ENCODE measurements around the gene FARS2. TPM values are rescaled to one million over a fixed set of nuclear protein-coding genes. Genes with fewer than 3 reads are reported as not detected.

The FARS2 gene
- total and polyA plus RNA-seq, 9 of the 15 experiments (the other 6 are each of a cell fraction or from before 2014, with no cell fraction given) = 16.5 to 62.2 (median 27.0) TPM

DNA sequence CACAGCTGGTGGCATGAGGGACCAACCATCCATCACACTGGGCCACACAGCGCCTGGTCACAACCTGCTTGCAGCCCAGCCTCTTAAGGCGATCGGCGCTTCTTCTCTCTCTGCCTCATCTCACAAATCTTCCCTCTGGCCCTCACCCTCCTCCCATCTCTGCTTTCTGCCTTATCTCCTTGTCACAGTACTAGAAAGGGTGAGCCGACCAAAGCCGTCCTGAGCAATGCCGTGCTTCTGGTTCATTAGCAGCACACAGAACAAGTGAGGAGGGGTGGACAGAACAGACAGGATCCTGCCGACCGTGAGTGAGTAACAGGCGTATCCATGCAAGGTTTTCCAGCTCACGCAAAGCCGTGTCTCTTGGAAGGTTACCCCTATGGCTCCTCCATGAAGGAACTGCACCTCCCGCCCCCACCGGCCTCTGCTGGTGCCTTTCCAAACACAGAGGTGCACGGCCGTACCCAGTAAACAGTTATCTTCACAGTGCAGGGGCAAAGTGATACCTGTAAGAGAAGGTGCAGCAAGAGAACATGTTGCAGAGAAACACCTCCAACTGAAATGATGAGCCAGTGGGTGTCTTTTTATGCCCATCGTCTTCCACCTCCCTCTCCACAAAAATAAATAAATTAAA lies 331.7 kb downstream of the FARS2 start (continued):
- TF ChIP-seq, protein P1, sequence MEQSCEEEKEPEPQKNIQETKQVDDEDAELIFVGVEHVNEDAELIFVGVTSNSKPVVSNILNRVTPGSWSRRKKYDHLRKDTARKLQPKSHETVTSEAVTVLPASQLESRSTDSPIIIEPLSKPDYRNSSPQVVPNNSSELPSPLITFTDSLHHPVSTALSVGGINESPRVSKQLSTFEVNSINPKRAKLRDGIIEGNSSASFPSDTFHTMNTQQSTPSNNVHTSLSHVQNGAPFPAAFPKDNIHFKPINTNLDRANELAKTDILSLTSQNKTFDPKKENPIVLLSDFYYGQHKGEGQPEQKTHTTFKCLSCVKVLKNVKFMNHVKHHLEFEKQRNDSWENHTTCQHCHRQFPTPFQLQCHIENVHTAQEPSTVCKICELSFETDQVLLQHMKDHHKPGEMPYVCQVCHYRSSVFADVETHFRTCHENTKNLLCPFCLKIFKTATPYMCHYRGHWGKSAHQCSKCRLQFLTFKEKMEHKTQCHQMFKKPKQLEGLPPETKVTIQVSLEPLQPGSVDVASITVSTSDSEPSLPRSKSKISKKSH (CRISPR knock-in tag; IDR thresholded peaks at IDR 0.05) = no peak
- peak in 1 of 2 experiments; percentile 19; a peak in 2 of 4 replicates for TF ChIP-seq NRF1 (conservative IDR thresholded peaks at IDR 0.05 in 1 of 2, IDR thresholded peaks at IDR 0.05 in 1 of 2)
- no peak for TF ChIP-seq MYBL2 (IDR thresholded peaks at IDR 0.05; ENCODE audit: low read depth)
- no peak for TF ChIP-seq MYBL2 (CRISPR knock-in tag; IDR thresholded peaks at IDR 0.05; ENCODE audit: borderline replicate concordance)
- TF ChIP-seq CHD1 (IDR thresholded peaks at IDR 0.05; ENCODE audit: low read length) = no peak
- no peak for TF ChIP-seq CCAR2 (IDR thresholded peaks at IDR 0.05; ENCODE audit: low read depth, low read length)
- no peak for TF ChIP-seq ETV1 (tag; conservative IDR thresholded peaks at IDR 0.05; ENCODE audit: low read depth)
- TF ChIP-seq ZNF384 (IDR thresholded peaks at IDR 0.05; ENCODE audit: low read depth, low read length) = no peak
- no peak for TF ChIP-seq SMARCB1 (IDR thresholded peaks at IDR 0.05; ENCODE audit: insufficient read length, low read depth)
- no peak for TF ChIP-seq PML (IDR thresholded peaks at IDR 0.05; ENCODE audit: low read length)
- TF ChIP-seq HDGF (IDR thresholded peaks at IDR 0.05) = no peak
- TF ChIP-seq, protein P2, sequence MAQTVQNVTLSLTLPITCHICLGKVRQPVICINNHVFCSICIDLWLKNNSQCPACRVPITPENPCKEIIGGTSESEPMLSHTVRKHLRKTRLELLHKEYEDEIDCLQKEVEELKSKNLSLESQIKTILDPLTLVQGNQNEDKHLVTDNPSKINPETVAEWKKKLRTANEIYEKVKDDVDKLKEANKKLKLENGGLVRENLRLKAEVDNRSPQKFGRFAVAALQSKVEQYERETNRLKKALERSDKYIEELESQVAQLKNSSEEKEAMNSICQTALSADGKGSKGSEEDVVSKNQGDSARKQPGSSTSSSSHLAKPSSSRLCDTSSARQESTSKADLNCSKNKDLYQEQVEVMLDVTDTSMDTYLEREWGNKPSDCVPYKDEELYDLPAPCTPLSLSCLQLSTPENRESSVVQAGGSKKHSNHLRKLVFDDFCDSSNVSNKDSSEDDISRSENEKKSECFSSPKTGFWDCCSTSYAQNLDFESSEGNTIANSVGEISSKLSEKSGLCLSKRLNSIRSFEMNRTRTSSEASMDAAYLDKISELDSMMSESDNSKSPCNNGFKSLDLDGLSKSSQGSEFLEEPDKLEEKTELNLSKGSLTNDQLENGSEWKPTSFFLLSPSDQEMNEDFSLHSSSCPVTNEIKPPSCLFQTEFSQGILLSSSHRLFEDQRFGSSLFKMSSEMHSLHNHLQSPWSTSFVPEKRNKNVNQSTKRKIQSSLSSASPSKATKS (CRISPR knock-in tag; IDR thresholded peaks at IDR 0.05) = no peak
- TF ChIP-seq KAT8 (IDR thresholded peaks at IDR 0.05; ENCODE audit: low read depth) = no peak
- no peak for TF ChIP-seq MTA3 (IDR thresholded peaks at IDR 0.05; ENCODE audit: borderline replicate concordance)
- no peak for TF ChIP-seq SOX6 (IDR thresholded peaks at IDR 0.05)
- TF ChIP-seq, protein P3, sequence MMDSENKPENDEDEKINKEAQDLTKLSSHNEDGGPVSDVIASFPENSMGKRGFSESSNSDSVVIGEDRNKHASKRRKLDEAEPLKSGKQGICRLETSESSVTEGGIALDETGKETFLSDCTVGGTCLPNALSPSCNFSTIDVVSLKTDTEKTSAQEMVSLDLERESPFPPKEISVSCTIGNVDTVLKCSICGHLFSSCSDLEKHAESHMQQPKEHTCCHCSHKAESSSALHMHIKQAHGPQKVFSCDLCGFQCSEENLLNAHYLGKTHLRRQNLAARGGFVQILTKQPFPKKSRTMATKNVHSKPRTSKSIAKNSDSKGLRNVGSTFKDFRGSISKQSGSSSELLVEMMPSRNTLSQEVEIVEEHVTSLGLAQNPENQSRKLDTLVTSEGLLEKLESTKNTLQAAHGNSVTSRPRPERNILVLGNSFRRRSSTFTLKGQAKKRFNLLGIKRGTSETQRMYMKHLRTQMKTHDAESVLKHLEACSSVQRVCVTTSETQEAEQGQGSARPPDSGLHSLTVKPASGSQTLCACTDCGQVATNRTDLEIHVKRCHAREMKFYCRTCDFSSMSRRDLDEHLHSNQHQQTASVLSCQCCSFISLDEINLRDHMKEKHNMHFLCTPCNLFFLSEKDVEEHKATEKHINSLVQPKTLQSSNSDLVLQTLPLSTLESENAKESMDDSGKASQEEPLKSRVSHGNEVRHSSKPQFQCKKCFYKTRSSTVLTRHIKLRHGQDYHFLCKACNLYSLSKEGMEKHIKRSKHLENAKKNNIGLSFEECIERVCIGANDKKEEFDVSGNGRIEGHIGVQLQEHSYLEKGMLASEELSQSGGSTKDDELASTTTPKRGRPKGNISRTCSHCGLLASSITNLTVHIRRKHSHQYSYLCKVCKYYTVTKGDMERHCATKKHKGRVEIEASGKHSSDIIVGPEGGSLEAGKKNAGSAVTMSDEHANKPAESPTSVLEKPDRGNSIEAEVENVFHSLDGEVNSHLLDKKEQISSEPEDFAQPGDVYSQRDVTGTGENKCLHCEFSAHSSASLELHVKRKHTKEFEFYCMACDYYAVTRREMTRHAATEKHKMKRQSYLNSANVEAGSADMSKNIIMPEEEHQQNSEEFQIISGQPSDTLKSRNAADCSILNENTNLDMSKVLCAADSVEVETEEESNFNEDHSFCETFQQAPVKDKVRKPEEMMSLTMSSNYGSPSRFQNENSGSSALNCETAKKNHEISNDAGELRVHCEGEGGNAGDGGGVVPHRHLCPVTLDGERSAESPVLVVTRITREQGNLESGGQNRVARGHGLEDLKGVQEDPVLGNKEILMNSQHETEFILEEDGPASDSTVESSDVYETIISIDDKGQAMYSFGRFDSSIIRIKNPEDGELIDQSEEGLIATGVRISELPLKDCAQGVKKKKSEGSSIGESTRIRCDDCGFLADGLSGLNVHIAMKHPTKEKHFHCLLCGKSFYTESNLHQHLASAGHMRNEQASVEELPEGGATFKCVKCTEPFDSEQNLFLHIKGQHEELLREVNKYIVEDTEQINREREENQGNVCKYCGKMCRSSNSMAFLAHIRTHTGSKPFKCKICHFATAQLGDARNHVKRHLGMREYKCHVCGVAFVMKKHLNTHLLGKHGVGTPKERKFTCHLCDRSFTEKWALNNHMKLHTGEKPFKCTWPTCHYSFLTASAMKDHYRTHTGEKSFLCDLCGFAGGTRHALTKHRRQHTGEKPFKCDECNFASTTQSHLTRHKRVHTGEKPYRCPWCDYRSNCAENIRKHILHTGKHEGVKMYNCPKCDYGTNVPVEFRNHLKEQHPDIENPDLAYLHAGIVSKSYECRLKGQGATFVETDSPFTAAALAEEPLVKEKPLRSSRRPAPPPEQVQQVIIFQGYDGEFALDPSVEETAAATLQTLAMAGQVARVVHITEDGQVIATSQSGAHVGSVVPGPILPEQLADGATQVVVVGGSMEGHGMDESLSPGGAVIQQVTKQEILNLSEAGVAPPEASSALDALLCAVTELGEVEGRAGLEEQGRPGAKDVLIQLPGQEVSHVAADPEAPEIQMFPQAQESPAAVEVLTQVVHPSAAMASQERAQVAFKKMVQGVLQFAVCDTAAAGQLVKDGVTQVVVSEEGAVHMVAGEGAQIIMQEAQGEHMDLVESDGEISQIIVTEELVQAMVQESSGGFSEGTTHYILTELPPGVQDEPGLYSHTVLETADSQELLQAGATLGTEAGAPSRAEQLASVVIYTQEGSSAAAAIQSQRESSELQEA (IDR thresholded peaks at IDR 0.05; ENCODE audit: low read depth) = no peak
- TF ChIP-seq PCBP1 (IDR thresholded peaks at IDR 0.05; ENCODE audit: low read depth, low read length, poor library complexity, severe bottlenecking) = no peak
